HS-27A (cell line): ENCODE measurements around the gene RACGAP1.

Experiments used
- DNase-seq: peaks from one replicate; pipeline ENCODE4 v3.0.0-alpha.2; 2012; ENCODE audit warnings: low read depth, missing footprints

Gene RACGAP1

DNA sequence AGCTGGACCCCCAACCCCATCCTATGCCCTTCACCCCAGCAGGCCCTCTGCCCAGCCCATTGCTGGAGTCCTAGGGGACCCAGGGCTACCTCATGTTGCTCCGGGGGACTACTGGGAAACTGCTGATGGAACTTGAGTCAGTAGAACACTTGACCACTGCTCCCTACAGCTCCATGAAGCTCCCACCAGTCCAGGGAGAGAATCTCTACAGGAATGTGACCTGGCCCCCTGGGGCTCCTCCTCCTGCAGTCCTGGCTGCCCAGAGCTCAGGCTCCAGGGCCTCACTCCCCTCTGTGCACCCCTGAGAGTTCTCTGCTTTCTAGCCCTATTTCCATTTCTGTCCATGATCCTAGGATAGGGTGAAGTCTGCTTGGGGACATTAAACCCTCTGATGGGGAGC is 85.6 kb downstream of the RACGAP1 start:
- no peak for DNase-seq

GRCh38 chr12:49939307-49939706 is 86.0 kb downstream of the RACGAP1 start:
- no peak for DNase-seq
